ENCODE measurements around the gene NCAPD3. TPM values are rescaled to one million over a fixed set of nuclear protein-coding genes. Genes with fewer than 3 reads are reported as not detected.
"Not testable (repeated sequence)": the region's sequence is repeated elsewhere in the genome, so short reads cannot be mapped to it uniquely, and the experiment has no call there.

The NCAPD3 gene
- total RNA-seq, 4 donors from 2014 or later: 6.2 to 9.6 (median 8.8) TPM

GRCh38 chr11:134260503-134260902, 36.7 kb upstream of the NCAPD3 start:
- peaks cover 35 to 93% (median 80%) of the 10 kb centered on the region in 4 donors for H3K36me3 ChIP-seq
- H3K27ac ChIP-seq (replicated peaks in 1 of 4): no peak overlapping the region
- DNase-seq (ENCODE audit: extremely low spot score): no peak
- peaks cover 0 to 9% (median 0%) of the 10 kb centered on the region in 4 donors for H3K4me1 ChIP-seq
- no peak overlapping the region for H3K4me3 ChIP-seq
- H3K9me3 ChIP-seq: no peaks in the 10 kb centered on the region
- intact Hi-C loops (cut with DNase I): no loop called here
- no peaks in the 10 kb centered on the region for H3K27me3 ChIP-seq
- TF ChIP-seq EP300 (IDR thresholded peaks at IDR 0.05) (no peak), CTCF (IDR thresholded peaks at IDR 0.05) (no peak), POLR2A (IDR thresholded peaks at IDR 0.05; ENCODE audit: low read depth) (no peak), POLR2AphosphoS5 (IDR thresholded peaks at IDR 0.05) (no peak)

- Histone ChIP-seq H3K27me3 (no peaks in the 10 kb centered on the region), H3K36me3 (peaks cover 34 to 74% (median 68%) of the 10 kb centered on the region in 4 donors), H3K4me3 (no peak overlapping the region), H3K27ac (replicated peaks in 1 of 4) (no peak overlapping the region), H3K9me3 (no peaks in the 10 kb centered on the region), H3K4me1 (peaks cover 11 to 27% (median 14%) of the 10 kb centered on the region in 4 donors)
- TF ChIP-seq CTCF (IDR thresholded peaks at IDR 0.05): no peak
- no peak for TF ChIP-seq EP300 (IDR thresholded peaks at IDR 0.05)
- TF ChIP-seq POLR2AphosphoS5 (IDR thresholded peaks at IDR 0.05): no peak
- no peak for TF ChIP-seq POLR2A (IDR thresholded peaks at IDR 0.05; ENCODE audit: low read depth)
- intact Hi-C loops (cut with DNase I): no loop called here
- no peak for DNase-seq (ENCODE audit: extremely low spot score)
- 88% methylated on average over 4 of the region's 4 CpGs for WGBS
Measured at GRCh38 chr11:134258577-134258976, 34.8 kb upstream of the NCAPD3 start.

GRCh38 chr11:134257101-134257500, 33.3 kb upstream of the NCAPD3 start:
- intact Hi-C loops (cut with DNase I): no loop called here
- no peak for DNase-seq (ENCODE audit: extremely low spot score)
- Histone ChIP-seq H3K27me3 (no peaks in the 10 kb centered on the region), H3K27ac (replicated peaks in 1 of 4) (no peak overlapping the region), H3K4me3 (no peak overlapping the region), H3K4me1 (peaks cover 11 to 34% (median 20%) of the 10 kb centered on the region in 4 donors), H3K9me3 (no peaks in the 10 kb centered on the region), H3K36me3 (peaks cover 23 to 59% (median 53%) of the 10 kb centered on the region in 4 donors)
- 93% methylated on average over 11 of the region's 11 CpGs for WGBS
- no peak for TF ChIP-seq POLR2A (IDR thresholded peaks at IDR 0.05; ENCODE audit: low read depth)

GRCh38 chr11:134255184-134255561, 31.4 kb upstream of the NCAPD3 start:
- H3K4me3 ChIP-seq; intact Hi-C loops (cut with DNase I); DNase-seq (ENCODE audit: extremely low spot score); H3K27ac ChIP-seq (replicated peaks in 1 of 4); H3K9me3 ChIP-seq; H3K27me3 ChIP-seq: not testable (repeated sequence)
- Histone ChIP-seq H3K36me3 (peaks cover 16 to 54% (median 45%) of the 10 kb centered on the region in 4 donors), H3K4me1 (peaks cover 15 to 42% (median 31%) of the 10 kb centered on the region in 4 donors)
- 89% methylated on average over 5 of the region's 5 CpGs for WGBS

- DNase-seq (ENCODE audit: extremely low spot score): no peak
- Histone ChIP-seq H3K27me3 (no peaks in the 10 kb centered on the region), H3K4me1 (peaks cover 15 to 42% (median 31%) of the 10 kb centered on the region in 4 donors), H3K4me3 (peak overlapping the region; percentile 75 to 96 (median 78)), H3K36me3 (peaks cover 16 to 54% (median 45%) of the 10 kb centered on the region in 4 donors), H3K27ac (replicated peaks in 1 of 4) (no peak overlapping the region), H3K9me3 (no peaks in the 10 kb centered on the region)
- no peak for TF ChIP-seq POLR2AphosphoS5 (IDR thresholded peaks at IDR 0.05)
- no peak for TF ChIP-seq POLR2A (IDR thresholded peaks at IDR 0.05; ENCODE audit: low read depth)
- TF ChIP-seq CTCF (IDR thresholded peaks at IDR 0.05): no peak
- TF ChIP-seq EP300 (IDR thresholded peaks at IDR 0.05): no peak
- WGBS: 76% methylated on average over 3 of the region's 3 CpGs
- intact Hi-C loops (cut with DNase I): loop anchor here (5.0 kb wide), 1 partner anchor 78 kb away; the partner anchor contains the start of gene GLB1L2
Measured at GRCh38 chr11:134254433-134255183, 30.8 kb upstream of the NCAPD3 start.

Measured in esophagus muscularis mucosa (tissue), 4 donors.